T-helper 22 cell (primary cell): Measurements from ENCODE around the gene UBE4B.
"Not testable (repeated sequence)": the region's sequence is repeated elsewhere in the genome, so short reads cannot be mapped to it uniquely, and the experiment has no call there.

Source experiments
- DNase-seq: peaks from one replicate; pipeline ENCODE4 v3.0.0-alpha.2; 2020; ENCODE audit warnings: low read depth

UBE4B gene

DNA sequence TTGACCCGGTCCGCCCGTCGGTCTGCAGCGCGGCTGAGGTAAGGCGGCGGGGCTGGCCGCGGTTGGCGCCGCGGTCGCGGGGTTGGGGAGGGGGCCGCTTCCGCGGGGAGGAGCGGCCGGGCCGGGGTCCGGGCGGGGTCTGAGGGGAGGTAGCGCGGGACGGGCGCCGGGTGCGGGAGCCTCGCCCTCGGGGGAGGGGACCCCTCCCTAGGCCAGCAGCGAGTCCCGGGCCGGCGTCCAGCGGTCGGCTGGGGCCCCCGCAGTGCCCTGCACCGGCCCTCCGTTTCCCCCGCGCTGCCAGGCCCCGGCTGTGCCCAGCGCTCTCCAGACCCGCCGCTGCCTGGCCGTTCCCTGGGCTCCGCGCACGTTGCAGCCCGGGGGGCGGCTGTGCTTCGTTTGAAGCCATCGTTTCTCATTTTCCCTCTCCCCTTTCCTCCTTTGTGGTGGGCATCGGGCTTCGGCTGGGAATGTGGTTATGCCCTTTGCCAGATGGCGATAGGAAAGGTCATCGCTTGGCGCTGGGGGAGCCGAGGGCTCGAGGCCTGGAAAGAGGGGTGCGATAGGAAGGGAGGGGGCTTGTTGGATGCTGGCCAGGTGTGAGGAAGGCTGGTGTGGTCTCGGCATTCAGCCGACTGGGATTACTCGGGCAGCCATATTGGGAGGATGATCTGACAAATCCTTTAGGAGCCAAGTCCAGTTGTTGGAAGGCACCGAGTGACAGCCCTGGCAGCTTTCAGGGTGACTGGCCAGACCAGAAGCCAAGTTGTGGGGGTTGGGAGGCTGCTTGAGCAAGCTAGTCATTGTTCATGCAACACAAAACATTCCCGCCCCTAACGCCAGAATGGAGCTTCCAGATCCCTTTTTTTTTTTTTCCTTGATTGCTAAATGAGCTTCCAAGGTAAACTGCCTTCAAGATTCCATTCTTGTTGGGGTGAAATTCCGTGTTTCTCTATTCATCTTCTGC, 178.4 kb downstream of the UBE4B start:
- no peak for DNase-seq

DNA sequence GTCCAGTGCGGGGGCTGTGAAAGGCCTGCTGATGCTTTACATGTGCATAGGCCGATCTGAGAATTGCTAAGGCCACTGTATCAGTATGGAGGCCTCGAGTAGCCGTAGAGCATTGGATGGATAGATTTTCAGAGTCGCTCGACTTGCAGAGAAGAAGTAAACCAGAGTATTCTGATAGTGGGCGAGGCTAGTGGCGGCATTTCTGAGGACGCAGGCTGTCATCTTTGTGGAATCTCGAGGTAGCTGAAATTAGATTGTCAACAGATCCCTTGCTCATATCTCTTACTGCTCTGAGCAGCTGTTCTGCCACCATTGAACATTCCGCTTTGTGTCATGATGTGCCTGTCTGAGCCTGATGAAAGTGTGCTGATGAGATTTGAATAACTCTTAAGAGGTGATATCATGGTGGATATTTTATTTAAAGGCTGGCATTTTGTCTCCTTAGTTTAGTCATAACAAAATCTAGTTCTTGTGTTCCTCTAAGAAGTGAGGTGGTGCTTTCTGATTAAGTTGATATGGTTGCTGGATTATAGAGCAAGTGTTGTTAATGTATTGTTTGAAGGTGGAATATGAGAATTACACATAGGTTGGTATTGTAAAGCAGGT, 179.2 kb downstream of the UBE4B start:
- no peak for DNase-seq

DNA sequence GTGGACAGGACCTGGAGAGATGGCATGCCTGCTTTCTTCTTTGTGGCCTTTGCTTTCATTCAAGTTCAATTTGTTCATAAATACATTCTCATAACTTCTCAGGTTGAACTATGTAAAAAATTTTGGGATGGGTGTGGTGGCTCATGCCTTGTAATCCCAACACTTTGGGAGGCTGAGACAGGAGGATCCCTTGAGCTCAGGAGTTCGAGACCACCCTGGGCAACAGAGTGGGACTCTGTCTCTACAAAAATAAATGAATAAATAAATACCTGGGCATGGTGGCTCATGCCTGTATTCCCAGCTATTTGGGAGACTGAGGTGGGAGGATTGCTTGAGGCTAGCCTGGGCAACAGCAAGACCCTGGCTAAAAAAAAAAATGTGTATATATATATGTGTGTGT, 179.7 kb downstream of the UBE4B start:
- DNase-seq = no peak

DNA sequence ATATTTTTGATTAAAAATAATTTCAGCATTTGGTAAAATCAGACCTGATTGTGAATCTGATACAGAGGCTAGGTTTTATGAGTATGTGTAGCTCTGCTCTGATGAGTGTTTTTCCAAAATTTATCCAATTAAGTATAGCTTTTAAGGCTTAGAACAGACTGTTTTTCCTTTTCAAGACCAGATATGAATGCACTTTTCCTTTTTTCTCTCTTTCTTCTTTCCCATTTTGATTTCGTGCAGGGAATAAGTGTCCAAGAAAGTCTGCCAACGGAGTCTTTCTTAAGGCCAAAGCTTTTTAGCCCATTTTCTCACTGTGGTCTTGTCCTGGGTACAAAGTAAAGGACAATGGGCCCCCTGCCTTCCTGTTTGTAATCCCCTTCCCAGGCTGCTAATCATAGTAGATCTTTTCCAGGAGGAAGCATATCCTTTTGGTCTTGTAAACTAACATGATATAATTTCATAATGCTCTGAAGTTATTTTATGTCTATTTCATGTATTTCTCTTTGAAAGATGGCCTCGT, 180.5 kb downstream of the UBE4B start:
- no peak for DNase-seq

DNA sequence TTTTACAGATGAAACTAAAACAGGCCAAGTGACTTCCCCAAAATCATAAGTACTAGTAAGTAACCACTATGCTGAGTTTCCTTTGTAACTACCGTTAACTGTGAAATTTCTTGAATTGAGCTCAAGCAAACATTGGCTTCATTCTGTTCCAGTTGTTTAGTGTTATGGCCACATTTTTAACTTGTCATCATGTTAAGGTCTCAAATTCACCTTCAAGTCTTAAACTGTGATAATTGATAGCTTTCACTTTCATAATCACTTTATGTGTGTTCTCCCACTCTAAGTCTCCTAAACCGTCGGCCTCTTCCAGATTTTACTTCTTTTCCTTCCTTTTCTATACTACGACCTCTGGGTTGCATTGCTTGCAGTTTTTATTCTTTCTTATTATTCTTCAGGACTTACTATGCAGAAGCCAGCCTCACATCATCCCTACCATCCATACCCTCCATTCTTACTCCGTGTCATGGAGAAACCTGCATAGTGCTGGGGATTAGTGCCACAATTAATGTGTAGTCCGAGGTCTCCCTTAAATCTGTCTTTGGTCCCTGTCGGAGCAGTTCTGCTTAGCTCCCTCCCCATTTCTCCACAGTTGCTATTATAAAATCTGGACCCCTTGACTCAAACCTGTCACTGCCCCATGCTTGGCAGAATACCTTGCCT, 183.5 kb downstream of the UBE4B start:
- no peak for DNase-seq

DNA sequence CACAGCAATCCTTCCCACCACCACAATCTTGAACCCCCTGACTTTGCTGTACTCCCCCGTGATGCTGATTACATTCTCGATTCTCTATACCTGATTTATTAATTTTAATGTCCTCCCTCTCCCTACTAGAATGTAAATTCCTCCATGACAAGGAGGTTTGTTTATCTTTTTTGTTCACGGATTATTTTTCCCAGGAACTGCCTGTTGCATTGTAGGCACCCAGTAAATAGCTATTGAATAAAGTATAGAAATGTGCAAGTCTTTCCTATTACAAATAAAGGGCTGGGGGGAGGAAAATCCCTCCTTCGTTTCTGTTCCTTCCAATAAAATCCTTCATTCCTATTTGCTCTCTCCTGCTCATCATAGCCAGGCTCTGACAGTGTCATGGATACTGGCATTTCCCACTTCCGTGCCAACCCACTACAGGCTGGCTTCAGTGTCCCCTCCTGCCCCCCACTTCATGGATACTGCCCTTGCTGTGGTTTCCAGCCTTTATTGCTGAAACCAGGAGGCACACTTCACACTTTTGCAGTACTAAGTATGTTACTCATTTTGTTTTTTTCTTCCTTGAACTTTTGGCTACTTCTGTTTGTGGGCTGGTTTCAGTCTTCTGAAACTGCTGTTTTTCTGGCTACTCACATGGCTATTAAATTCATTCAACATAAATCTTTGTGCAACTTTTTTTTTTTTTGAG, 185.1 kb downstream of the UBE4B start:
- no peak for DNase-seq

DNA sequence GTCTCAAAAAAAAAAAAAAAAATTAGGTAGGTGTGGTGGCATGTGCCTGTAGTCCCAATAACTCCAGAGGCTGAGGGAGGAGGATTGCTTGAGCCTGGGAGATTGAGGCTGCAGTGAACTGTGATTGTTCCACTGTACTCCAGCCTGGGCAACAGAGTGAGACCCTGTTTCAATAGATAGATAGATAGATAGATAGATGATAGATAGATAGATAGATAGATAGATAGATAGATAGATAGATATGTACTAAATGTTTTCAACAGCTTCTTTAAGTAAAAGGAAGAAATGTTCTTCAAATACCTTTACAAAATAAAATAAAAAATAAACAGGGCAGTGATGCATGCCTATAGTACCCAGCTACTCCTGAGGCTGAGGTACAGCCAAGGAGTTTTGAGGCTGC, 187.4 kb downstream of the UBE4B start:
- no peak for DNase-seq

DNA sequence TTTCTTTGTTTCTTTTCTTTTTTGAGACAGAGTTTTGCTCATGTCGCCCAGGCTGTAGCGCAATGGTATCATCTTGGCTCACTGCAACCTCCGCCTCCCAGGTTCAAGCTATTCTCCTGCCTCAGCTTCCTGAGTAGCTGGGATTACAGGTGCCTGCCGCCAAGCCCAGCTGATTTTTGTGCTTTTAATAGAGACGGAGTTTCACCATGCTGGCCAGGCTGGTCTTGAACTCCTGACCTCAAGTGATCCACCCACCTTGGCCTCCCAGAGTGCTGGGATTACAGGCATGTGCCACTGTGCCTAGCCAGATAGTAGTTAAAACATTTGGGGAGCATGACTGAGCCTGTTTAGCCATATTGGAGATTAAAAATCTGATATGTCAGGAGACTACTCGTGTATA, 187.9 kb downstream of the UBE4B start:
- not testable (repeated sequence) for DNase-seq

DNA sequence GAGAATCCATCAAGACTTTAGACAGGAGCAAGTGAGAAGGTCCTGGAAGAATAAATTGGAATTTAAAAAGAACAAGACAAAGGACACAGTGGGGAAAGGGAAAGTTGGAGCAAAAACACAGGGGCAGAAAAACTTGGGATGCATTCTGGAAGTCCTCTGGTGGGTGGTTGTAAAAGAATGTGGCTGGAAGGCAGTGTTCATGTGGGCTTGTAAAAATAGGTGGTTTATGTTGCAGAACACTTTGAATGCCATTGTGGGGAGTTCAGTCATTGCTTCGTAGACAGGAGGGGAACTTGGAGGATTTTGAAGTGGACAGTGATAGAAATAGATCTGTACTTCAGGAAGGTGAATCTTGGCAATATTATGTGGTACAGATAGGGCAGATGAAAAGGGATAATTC, 192.8 kb downstream of the UBE4B start:
- no peak for DNase-seq

DNA sequence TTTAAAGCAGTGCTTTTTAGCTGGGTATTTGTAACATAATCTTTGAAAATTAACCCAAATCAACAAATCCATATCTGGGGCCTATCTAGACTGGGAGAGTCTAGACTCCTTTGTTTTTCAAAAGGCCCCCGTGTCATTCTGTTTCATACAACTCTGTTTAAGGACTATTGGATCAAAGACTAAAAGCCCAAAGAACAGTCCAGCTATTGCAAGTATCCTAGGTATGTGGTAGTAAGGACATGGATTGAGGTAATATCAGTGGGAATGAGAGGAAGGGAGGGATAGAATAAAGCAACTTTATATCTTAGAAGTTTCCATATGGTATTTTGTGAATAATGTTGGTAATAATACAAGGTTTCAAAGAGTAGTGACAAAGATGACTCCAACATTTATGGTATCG, 195.8 kb downstream of the UBE4B start:
- no peak for DNase-seq

DNA sequence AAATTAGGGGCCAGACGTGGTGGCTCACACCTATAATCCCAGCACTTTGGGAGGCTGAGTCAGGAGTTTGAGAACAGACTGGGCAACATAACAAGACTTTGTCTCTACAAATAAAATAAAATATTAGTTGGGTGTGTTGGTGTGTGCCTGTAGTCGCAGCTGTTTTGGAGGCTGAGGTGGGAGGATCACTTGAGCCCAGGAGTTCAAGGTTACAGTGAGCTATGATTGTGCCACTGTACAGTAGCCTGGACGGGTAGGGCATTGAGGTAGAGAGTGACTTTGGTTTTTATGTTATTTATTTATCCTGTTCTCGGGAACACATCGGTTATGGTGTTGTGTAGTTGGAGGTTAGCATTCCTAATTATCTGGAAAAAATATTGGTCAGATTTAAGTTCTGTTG, 197.1 kb downstream of the UBE4B start:
- DNase-seq = no peak
